ENCODE results near the gene KCNIP4. TPM values are rescaled to one million over a fixed set of nuclear protein-coding genes. Genes with fewer than 3 reads are reported as not detected.

The KCNIP4 gene
- total RNA-seq, 1 donor, result not detected

DNA sequence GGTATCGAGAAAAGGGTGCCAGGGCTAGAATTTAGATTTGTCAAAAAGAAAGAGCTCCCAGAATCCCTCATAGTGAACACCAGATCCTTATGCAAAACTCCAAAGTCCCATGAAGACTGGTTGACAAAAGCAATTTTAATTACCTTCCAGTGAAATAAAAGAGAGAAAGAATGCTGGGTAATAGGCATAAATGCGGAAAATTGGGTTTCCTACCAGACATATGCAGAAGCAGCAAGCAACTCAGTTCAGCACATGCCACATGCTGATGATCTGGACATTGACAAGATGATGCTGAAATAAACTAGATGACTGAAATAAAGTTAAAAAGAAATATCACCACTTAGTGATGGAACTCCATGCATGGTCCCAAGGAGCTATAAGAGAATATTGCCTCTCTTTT lies 83.9 kb downstream of the KCNIP4 start:
- DNase-seq (ENCODE audit: insufficient read length, low spot score, missing footprints), result no peak
- Histone ChIP-seq H3K4me1 (ENCODE audit: insufficient read depth, low read length) (no peaks in the 10 kb centered on the region), H2AFZ (ENCODE audit: low read length) (no peak overlapping the region), H3K79me2 (ENCODE audit: insufficient read depth, low read length) (no peaks in the 10 kb centered on the region), H3K36me3 (ENCODE audit: insufficient read depth, low read length) (no peaks in the 10 kb centered on the region), H4K20me1 (ENCODE audit: insufficient read depth, low read length) (no peaks in the 10 kb centered on the region), H3K27ac (ENCODE audit: low read depth, low read length) (no peak overlapping the region), H3K4me3 (ENCODE audit: insufficient read depth, low read length) (no peak overlapping the region), H3K9me3 (ENCODE audit: low read depth, low read length) (no peaks in the 10 kb centered on the region), H3K27me3 (ENCODE audit: insufficient read depth, low read length) (no peaks in the 10 kb centered on the region), H3K4me2 (ENCODE audit: insufficient read depth, low read length) (no peak overlapping the region)
- TF ChIP-seq, protein P1, sequence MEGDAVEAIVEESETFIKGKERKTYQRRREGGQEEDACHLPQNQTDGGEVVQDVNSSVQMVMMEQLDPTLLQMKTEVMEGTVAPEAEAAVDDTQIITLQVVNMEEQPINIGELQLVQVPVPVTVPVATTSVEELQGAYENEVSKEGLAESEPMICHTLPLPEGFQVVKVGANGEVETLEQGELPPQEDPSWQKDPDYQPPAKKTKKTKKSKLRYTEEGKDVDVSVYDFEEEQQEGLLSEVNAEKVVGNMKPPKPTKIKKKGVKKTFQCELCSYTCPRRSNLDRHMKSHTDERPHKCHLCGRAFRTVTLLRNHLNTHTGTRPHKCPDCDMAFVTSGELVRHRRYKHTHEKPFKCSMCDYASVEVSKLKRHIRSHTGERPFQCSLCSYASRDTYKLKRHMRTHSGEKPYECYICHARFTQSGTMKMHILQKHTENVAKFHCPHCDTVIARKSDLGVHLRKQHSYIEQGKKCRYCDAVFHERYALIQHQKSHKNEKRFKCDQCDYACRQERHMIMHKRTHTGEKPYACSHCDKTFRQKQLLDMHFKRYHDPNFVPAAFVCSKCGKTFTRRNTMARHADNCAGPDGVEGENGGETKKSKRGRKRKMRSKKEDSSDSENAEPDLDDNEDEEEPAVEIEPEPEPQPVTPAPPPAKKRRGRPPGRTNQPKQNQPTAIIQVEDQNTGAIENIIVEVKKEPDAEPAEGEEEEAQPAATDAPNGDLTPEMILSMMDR (IDR thresholded peaks at IDR 0.05; ENCODE audit: extremely low read depth, low read depth, low read length), result no peak

- Histone ChIP-seq H3K27me3 (ENCODE audit: insufficient read depth, low read length) (no peaks in the 10 kb centered on the region), H3K9me3 (ENCODE audit: low read depth, low read length) (no peaks in the 10 kb centered on the region), H3K4me1 (ENCODE audit: insufficient read depth, low read length) (peaks cover 2% of the 10 kb centered on the region), H3K4me2 (ENCODE audit: insufficient read depth, low read length) (no peak overlapping the region), H2AFZ (ENCODE audit: low read length) (no peak overlapping the region), H3K79me2 (ENCODE audit: insufficient read depth, low read length) (no peaks in the 10 kb centered on the region), H4K20me1 (ENCODE audit: insufficient read depth, low read length) (no peaks in the 10 kb centered on the region), H3K4me3 (ENCODE audit: insufficient read depth, low read length) (no peak overlapping the region), H3K27ac (ENCODE audit: low read depth, low read length) (no peak overlapping the region), H3K36me3 (ENCODE audit: insufficient read depth, low read length) (no peaks in the 10 kb centered on the region)
- DNase-seq (ENCODE audit: insufficient read length, low spot score, missing footprints), result no peak
- TF ChIP-seq, protein P1 (IDR thresholded peaks at IDR 0.05; ENCODE audit: extremely low read depth, low read depth, low read length), result no peak
These were observed 85.7 kb downstream of the KCNIP4 start for GRCh38 chr4:21862917-21863316.

DNA sequence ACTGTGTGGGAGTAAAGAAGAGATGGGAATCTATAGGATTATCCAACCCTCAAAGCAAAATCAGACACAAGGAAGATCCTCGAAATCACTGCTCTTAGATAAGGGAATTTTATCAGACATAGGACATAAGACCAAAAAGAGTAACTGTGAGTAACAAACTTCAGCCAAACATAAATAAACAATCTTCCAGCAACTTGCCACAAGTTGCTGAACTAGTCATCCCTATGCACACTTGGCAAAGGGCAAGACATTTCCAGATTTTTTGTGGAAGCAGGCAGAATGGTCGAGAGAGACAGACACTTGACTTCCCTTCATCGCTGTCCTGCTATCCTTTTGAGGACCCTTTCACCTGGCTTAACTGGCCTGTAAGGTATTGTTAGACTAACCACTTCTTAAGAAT lies 89.6 kb downstream of the KCNIP4 start:
- Histone ChIP-seq H3K79me2 (ENCODE audit: insufficient read depth, low read length) (no peaks in the 10 kb centered on the region), H3K27ac (ENCODE audit: low read depth, low read length) (no peak overlapping the region), H2AFZ (ENCODE audit: low read length) (no peak overlapping the region), H3K4me2 (ENCODE audit: insufficient read depth, low read length) (no peak overlapping the region), H3K36me3 (ENCODE audit: insufficient read depth, low read length) (no peaks in the 10 kb centered on the region), H3K27me3 (ENCODE audit: insufficient read depth, low read length) (no peaks in the 10 kb centered on the region), H3K4me1 (ENCODE audit: insufficient read depth, low read length) (peaks cover 2% of the 10 kb centered on the region), H3K9me3 (ENCODE audit: low read depth, low read length) (no peaks in the 10 kb centered on the region), H3K4me3 (ENCODE audit: insufficient read depth, low read length) (no peak overlapping the region), H4K20me1 (ENCODE audit: insufficient read depth, low read length) (no peaks in the 10 kb centered on the region)
- TF ChIP-seq, protein P1 (IDR thresholded peaks at IDR 0.05; ENCODE audit: extremely low read depth, low read depth, low read length), result no peak
- DNase-seq (ENCODE audit: insufficient read length, low spot score, missing footprints), result peak; percentile 81

DNA sequence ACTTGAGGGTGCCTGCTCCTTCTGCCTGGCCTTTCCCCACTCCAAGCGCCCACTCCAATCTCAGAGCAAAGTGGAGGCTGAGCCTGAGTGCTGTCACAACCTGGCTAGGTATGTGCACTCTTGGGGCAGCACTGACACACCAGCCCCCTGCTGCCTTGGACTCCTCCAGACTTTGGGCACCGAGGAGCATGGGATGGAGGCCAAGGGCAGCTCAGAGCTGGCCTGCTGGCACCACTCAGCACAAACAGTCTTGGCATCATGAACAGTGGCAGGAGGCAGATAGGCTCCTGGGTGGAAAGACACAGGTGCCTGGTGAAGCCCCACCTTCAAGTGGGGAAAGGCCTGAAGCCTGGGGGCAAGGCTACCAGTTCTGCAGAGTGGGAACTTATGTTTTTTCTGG lies 91.8 kb downstream of the KCNIP4 start:
- Histone ChIP-seq H3K36me3 (ENCODE audit: insufficient read depth, low read length) (no peaks in the 10 kb centered on the region), H3K79me2 (ENCODE audit: insufficient read depth, low read length) (no peaks in the 10 kb centered on the region), H2AFZ (ENCODE audit: low read length) (no peak overlapping the region), H3K27ac (ENCODE audit: low read depth, low read length) (no peak overlapping the region), H4K20me1 (ENCODE audit: insufficient read depth, low read length) (no peaks in the 10 kb centered on the region), H3K4me1 (ENCODE audit: insufficient read depth, low read length) (peaks cover 2% of the 10 kb centered on the region), H3K4me2 (ENCODE audit: insufficient read depth, low read length) (no peak overlapping the region), H3K27me3 (ENCODE audit: insufficient read depth, low read length) (no peaks in the 10 kb centered on the region), H3K4me3 (ENCODE audit: insufficient read depth, low read length) (no peak overlapping the region), H3K9me3 (ENCODE audit: low read depth, low read length) (no peaks in the 10 kb centered on the region)
- TF ChIP-seq, protein P1 (IDR thresholded peaks at IDR 0.05; ENCODE audit: extremely low read depth, low read depth, low read length), result no peak
- DNase-seq (ENCODE audit: insufficient read length, low spot score, missing footprints), result no peak
